Skin of body (tissue), 2 donors: ENCODE results near the gene ELF5. TPM values are rescaled to one million over a fixed set of nuclear protein-coding genes. Genes with fewer than 3 reads are reported as not detected.

ENCODE experiments used
- DNase-seq: peaks from one replicate; lab custom pipeline; 2025; lab: John Stamatoyannopoulos, UW
- total RNA-seq: library from RNA; depleted of rRNA; stranded (reverse); fragments of >200 nt; gene quantifications from one replicate; pipeline ENCODE4 v1.2.3, GENCODE V29; 2014

Gene ELF5
- total RNA-seq, 1 donor from 2014 or later, result 25.5 TPM

GRCh38 chr11:34522188-34522587, 8.6 kb upstream of the ELF5 start:
- no peak for DNase-seq

- DNase-seq, result no peak
Observed at GRCh38 chr11:34521265-34521664, 7.7 kb upstream of the ELF5 start.

- no peak for DNase-seq
Observed at GRCh38 chr11:34519595-34520235, 6.1 kb upstream of the ELF5 start.

GRCh38 chr11:34516247-34517040, 2.9 kb upstream of the ELF5 start:
- DNase-seq, result no peak

- no peak for DNase-seq
Observed at GRCh38 chr11:34514597-34514996, 1.0 kb upstream of the ELF5 start.

- DNase-seq, result no peak
Observed at GRCh38 chr11:34512840-34513681, 533 bp downstream of the ELF5 start.

GRCh38 chr11:34510673-34511072, 2.9 kb downstream of the ELF5 start:
- no peak for DNase-seq

GRCh38 chr11:34510218-34510617, 3.4 kb downstream of the ELF5 start:
- DNase-seq, result no peak

GRCh38 chr11:34509336-34509876, 4.2 kb downstream of the ELF5 start:
- no peak for DNase-seq

GRCh38 chr11:34508524-34508923, 5.1 kb downstream of the ELF5 start:
- no peak for DNase-seq

- no peak for DNase-seq
Observed at GRCh38 chr11:34507610-34508009, 6.0 kb downstream of the ELF5 start.

GRCh38 chr11:34507156-34507555, 6.4 kb downstream of the ELF5 start:
- no peak for DNase-seq

- no peak for DNase-seq
Observed at GRCh38 chr11:34505874-34506273, 7.7 kb downstream of the ELF5 start.

GRCh38 chr11:34502949-34503348, 10.6 kb downstream of the ELF5 start:
- no peak for DNase-seq

GRCh38 chr11:34501949-34502348, 11.6 kb downstream of the ELF5 start:
- no peak for DNase-seq

GRCh38 chr11:34501500-34501899, 12.1 kb downstream of the ELF5 start:
- no peak for DNase-seq

- no peak for DNase-seq
Observed at GRCh38 chr11:34499719-34500500, 13.7 kb downstream of the ELF5 start.

GRCh38 chr11:34495724-34496377, 17.7 kb downstream of the ELF5 start:
- no peak for DNase-seq

GRCh38 chr11:34495239-34495723, 18.3 kb downstream of the ELF5 start:
- DNase-seq, result no peak

GRCh38 chr11:34493926-34494595, 19.5 kb downstream of the ELF5 start:
- no peak for DNase-seq
